Smooth muscle cell of the brain vasculature (primary cell): Measurements from ENCODE around the gene BCAS1.

Source experiments
- DNase-seq: peaks from one replicate; pipeline ENCODE4 v3.0.0-alpha.2; 2012; ENCODE audit warnings: low read depth, low spot score

BCAS1 gene

DNA sequence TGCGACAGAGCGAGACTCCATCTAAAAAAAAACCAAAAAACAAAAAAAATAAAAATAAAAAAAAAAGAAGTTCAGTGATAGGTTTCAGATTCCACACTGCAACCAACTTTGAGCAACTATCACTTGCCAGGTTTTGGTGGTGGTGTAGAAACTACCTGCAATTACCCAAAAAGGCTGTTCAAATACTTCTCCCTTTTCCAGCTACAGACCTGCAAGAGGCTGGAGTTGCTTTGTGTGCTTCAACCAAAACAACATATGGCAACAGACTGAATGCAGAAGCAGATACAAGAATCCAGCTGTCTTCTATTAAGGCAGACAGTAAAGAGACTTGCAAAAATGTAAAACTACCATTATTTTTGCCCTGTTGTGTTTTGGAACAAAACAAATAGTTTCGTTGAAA is 9.3 kb upstream of the BCAS1 start:
- no peak for DNase-seq

DNA sequence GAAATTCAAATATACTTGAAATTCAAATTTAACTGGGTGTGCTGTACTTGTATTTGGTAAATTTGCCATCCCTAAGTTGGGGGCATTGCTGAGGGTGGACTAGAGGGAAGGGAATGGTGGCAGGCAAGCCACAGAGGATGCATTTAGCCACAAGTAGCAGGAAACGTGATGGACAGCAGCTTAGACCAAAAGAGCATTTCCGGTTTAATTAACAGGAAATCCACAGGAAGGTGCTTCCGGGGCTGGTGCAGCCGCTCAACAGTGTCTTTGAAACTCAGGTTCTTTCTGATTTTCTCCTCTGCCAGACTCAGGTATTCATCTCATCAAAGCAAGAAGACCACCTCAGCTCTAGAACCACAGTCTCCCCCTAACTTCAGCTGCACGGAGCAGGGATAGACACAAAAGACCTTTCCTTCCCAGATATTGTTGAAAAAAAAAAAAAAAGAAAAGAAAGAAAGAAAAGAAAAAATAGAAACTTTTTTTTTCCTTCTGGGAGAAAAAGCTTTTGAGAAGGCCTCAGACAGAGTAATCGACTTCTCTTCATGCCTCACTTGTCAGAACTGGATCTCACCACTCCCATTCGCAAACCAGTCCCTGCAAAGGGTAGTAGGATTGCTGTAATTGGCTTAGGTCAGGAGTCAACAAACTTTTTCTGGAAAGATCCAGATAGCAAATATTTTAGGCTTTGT is 8.0 kb upstream of the BCAS1 start:
- no peak for DNase-seq

DNA sequence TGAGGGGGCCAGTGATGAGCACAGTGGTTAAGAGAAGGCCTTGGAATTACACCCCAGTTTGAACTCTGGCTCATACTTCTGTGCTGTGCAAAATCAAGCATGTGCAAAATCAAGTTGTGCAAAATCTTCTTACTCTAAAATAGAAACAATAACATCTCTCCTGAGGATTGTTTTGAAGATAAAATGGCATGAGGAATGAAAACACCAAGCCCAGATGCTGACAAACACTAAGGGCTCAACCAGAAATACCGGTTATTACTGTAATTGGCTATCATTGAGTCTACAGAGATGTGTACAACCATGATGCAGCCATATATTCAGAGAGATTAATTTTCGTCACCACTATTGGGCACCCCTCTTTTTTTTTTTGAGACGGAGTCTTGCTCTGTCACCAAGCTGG is 5.9 kb upstream of the BCAS1 start:
- DNase-seq: no peak

DNA sequence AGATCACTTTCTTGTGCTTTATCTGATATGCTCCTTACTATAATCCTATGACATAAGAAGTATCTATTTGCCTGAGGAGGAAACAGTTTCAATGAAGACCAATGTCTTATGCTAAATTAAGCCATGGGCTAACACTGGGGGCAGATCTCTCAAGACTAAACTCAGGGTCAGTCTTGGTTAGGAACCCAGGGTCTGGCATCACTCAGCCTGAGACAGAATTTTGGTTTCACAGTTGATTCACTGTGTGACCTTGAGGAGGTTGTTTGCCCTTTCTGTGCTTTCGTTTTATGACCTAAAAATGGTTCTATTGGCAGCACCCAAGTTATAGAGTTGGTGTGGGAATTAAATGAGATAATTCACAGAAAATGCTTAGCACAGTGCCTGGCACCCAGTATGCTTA is 4.9 kb upstream of the BCAS1 start:
- DNase-seq: no peak

DNA sequence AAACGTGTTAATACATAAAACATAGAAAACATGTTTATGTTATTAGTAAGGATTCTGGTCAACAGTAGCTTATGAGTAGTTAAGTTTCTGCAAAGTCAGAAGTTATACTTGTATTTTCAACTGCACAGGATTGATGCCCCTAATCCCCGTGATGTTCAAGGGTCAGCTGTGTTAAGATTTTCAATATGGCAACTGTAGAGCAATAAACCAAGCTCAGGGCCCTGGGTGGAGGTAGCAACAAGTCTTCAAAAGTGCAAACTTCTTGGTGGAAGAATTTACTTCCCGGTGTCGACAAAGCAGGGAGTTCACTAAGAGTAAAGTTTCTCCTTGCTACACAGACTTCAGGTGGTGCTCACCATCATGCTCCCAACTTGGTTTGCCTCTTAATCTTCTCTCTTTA is 4.1 kb upstream of the BCAS1 start:
- no peak for DNase-seq

DNA sequence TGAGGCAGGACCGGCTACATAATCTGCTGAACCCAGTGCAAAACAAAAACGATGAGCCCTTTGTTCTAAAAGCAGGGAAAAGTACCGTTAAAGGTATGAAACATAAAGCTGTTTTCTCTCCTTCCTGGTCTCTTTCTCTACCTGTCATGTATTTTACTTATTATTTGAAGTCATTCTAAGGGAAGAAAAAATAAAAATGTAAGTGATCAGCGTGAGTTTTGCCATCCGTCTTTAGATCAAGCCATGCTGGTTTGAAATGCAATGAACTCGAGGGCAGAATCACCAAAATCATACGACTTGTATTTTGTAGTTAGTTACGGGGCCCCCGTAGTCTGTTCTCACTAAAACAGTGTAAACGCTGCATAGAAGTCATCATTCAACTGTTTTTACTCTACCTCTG is 2.9 kb upstream of the BCAS1 start:
- DNase-seq: no peak

DNA sequence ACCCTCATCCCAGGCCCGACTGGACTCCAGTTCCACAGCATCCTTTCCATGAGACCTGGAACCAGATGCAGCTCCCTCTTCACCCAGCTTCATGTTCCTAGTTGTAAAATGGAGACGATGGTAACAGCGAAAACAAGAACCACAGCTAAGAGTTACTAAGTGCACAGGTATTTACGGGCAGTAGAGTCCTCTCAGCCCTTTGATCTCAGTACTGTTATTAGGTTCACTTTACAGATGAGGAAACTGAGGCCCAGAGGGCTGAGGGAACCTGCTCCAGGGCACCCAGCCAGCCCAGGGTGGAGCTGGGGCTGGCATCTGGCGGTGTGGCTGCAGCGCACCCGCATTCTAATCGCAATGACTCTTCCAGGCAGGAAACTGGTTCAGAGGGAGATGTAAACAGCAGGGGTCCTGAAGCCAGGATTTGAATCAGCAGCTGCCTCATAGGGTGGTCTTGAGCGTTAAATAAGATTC is 858 bp downstream of the BCAS1 start:
- DNase-seq: no peak

DNA sequence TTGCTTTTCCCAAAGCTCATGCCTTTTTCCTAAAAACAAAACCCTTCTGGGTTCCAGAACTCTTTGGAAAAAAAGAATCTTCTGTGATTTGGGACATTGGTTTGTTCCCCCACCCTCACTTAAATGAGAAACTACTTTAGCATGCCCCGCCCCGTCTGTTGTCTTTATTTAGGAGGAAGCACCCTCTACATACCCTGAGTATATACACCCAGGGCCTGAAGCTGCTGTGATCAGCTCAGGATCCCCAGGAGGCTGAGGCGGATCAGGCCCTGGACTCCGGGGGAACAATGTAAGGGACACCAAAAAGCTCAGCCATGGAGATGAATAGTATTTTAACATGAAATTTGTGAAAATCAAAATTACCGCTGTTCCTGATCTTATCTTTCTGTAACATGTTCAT is 1.4 kb downstream of the BCAS1 start:
- DNase-seq: no peak

DNA sequence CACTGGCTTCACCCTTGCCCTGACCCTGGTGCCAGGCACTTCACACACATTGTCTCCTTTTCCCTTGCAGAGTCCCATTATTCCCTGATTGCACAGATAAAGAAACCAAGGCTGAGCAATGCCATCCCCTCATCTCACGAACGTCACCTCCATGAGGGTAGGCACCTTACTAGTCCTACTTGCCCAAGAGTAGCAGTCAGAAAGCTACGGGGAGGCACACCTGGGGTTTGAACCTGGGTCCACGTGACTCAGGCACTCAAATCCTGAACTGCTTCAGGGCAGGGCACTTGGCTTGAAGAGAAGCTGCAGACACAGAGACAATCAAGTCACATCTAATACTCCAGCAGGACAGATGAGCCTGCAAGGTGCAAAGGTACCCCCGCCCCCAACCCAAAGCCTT is 1.9 kb downstream of the BCAS1 start:
- DNase-seq: no peak

DNA sequence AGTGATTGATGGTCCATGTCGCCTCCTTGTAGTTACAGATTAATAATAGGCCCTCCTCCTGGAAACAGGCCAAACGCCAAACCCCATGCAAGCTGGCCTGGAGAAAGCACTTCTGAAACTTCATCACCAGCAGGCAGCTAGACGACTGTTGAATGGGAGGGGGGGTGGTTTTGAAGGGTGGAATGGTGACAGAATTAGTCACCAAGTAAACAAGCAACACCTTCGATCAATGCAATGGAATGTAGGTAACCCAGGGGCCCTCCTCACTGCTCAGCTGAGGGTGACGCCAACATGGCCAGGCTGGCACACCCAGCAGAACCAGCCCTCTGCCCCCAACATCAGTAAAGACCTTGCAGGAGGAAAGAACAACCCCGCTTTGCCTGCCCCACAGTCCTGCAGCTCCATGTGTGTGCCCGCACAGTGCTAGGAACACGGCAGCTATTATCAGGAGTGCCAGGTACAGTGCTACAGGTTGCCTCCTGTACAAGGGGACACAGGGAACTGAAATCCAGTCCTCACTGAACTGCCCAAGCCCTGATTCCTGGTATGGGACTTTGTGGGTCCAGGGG is 2.7 kb downstream of the BCAS1 start:
- DNase-seq: no peak

DNA sequence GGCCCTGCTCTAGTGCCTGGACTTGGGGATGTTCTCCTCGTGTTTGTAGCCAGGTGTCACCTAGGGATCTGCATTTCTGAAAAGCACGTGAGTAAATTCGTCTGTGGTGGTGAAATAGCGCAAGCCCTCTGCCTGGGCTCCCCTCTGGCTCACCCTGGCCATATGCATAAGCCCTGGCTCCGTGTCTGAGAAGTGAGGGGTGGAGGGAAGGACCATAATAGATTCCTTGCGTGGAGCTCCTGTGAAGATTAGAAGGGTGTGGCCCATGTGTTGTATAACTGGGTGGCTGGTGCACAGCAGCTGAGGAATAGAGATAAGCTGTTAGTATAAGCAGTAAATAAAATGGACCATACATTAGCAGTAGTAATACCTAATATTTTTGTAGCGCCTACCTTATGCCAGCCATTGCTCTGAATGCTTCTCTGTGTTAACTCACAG is 4.8 kb downstream of the BCAS1 start:
- DNase-seq: no peak

DNA sequence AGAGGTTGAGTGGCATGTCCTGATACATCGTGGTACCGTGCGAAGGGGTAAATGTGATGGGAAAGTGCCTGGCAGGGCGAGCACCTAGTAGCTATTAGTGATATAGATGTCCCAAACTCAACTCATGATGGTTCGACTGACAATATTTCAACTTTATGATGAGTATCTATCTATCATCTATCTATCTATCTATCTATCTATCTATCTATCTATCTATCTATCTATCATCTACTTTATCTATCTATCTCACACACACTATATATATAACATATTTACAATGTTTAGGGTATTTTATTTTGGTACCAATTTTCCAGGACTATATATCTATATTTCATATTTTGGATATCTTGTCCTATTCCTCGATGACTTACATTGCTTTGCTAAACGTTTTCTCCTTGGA is 5.5 kb downstream of the BCAS1 start:
- no peak for DNase-seq

DNA sequence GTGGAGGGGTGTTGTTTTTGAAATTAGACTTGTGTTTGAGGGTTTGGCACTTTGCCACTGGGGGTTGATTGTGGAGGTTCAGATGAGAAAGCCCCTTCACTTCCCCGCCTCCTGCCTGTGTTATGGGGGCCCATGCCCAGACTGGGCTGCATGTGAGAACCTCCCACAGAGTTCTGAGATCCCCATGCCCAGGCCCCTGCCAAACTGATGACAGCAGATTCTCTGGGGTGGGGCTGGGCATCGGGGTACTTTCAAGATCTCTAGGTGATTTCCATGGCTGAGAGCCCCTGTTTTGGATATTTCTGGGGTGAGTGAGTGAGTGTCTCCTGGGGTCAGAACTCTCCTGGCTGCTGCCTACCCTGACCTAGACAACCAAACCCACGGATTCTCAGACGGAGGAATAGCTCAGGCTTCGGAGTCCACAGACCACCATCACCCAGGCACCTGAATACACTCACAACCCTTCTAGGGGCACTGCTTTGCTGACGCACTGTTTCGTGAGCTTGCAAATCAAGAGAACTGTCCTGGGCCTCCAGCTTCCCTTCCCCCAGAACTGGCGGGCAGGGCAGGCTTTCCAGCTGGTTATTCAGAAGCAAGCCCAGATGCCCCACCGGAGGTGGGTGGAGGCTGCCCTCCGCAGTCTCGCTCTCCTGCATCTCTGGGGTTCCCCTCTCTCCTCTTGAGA is 6.3 kb downstream of the BCAS1 start:
- no peak for DNase-seq

DNA sequence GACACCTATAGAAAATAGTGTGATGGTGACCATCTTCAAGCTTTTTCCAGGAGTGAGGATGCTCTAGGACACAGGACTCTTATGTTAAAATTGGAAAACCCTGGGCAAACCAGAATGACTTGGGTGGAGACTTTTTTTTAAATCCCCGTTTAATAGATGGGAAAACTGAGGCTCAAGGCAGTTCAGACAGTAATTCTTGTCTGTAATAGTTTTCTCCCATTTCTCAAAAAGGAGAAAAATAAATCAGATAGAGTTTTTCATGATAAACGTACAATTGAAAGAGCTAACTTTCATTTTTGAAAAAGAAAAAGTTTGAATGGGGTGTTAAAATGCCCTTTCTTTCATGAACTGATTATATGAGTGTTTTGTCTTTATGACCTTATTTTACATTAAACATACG is 6.8 kb downstream of the BCAS1 start:
- DNase-seq: no peak

DNA sequence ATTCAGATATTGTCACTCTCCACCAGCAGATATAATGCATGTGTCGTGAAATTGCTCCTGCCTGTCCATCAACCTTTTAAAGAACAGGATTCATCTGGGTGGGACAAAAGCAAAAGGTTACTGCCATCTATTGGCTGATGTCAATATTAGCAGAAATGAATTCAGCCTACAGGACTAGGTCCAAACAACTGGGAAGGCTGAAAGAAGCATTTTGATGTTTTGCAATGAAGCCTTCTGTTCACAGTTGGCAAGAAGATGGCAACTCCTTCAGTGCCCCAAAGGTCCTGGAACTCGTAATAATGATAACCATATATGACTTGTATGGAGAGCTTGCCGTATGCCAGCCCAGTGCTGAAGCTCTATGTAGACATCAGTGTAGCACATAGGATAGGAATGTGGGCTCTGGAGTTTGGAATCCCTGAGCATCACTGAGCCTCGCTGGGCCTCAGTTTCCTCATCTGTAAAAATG is 7.5 kb downstream of the BCAS1 start:
- DNase-seq: no peak

DNA sequence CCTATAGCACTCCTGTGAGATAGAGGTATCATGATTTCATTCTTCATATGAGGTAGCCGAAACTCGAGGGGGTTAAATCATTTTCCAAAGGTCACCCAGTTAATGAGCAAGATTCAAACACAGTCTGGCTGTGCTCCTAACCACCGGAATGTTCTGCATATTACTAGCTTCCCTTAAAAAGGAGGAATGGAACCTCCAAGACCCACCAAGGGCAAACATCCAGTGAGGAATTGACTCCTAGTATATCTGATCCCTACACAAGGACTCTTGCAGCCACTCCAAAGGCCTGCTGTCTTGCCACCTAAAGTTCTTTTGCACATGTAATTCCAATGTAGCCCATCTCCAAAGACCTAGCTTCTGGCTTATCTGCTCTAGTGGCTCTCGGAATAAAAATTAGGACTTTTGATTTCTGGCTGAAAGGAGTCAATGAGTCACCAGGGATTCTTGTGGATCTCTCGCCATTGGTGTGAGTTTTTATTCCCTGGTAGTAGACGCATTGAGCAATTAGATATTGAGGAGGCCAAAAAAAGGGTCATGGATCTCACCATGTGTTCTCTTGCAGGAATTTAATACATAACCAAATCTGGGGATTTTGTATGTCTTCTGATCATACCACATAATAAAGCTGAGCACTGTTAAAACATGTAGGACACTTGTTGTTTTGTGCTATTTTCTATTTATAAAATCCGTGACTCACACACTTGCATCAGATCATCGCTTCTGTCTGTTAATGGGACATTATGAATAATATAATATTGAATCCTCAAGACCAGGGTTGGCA is 9.1 kb downstream of the BCAS1 start:
- no peak for DNase-seq

DNA sequence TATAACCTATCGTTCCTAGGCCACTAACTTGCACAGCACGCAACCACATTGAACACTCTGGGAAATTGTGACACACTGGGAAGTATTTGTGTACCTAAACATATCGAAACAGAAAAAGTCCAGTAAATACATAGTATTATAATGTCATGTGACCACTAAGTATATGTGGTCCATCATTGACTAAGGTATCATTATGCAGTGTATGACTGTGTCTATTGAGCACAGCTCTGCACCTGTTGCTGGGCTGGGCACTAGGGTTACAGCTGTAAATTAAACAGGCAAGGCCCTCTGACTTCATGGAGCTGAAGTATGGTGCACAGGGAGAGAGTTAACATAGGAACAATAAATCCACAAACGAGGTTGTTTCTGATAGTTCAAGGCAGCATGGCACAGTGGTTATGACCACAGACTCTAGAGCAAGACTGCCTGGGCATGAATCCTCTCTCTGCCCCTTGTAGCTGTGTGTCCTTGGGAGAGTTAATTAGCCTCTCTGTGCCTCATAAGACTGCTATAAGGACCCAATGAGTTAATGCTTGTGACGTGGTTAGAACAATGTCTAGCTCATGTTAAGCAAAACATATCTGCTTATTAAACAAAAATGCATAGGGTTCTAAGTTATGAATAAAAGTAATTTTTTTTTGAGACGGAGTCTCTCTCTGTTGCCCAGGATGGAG is 10.6 kb downstream of the BCAS1 start:
- DNase-seq: no peak

DNA sequence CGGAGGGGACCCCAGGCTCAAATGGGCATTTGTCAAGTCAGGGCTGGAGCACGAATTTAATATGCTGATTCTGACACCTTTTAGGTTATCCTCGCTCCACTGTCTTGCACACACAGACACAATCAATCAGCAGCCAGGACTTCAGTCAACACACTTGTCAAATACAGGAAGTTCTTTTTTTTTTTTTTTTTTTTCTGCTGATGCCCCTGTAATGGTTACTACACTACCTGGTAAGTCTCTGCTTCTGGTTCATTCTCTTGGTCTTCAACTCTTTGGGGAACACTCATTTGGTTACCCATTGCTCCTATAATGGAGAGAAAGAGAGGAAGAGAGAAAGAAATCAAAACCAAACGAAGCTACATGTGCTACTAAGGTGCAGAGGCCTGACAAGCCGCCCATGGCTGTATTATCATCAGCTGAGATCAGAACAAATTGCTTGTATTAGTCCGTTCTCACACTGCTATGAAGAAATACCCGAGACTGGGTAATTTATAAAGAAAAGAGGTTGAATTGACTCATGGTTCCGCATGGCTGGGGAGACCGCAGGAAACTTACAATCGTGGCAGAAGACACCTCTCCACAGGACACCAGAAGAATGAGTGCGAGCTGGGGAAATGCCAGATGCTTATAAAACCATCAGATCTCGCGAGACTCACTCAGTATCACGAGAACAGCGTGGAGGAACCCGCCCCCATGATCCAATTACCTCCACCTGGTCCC is 11.8 kb downstream of the BCAS1 start:
- DNase-seq: no peak

DNA sequence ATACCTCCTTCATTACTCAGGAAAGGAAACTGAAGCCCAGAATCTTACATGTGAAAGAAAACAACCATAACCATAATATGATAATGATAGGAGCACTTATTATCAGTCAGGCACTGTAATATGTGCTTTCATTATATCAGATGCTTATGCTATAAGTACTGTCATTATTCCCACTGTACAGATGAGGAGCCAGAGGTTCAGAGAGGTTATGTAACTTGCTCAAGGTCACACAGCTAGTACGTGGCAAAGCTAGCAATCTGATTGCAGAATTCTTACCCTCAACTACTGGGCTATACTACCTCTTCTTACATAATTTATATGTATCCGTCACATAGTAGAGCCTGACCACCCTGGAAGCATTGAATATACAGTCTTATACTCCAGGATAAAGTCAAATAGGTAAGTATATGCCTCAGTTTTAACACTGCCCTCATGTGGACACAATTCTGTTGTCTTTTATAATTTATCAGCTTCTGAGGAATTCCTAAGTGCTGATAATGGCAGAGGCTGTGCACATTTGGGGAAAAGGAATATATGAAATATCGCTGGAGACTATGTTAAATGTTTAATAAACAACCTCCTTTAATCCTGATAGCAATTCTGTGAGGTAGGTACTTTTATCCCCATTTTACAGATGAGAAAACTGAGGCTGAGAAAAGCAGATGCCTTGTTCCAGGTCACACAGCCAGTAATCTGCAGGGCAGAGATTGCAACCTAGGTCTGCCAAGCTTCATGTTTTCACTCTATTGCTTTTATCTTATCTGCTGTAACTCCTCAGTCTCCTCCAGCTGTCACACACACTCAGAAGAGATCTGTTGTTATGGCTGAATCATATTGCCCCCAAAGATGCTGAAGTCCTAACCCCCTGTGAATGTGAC is 13.4 kb downstream of the BCAS1 start:
- no peak for DNase-seq

DNA sequence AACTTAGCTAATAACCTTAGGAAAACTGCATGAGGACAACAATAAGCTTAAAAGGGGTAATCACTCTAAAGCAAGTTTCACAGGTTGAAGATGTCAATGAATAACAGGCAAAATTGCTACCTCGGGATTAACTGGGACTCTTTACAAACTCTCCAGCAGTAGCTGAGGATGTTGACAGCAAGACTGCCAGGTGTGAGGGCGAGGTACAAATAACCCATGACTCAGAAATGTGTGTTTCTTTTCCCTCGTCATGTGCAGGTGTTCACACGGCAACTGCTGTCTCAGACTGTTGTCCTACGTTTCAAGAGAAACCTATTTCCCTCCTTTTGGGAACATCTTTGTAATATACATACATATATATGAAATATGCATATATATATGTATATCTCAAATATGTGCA is 15.9 kb downstream of the BCAS1 start:
- no peak for DNase-seq
